ENCODE data around the gene KRTAP21-3.

Gene KRTAP21-3

GRCh38 chr21:30672985-30673650, 45.5 kb downstream of the KRTAP21-3 start:
- Histone ChIP-seq H3K9ac (ENCODE audit: low read length) (no peak overlapping the region), H2AFZ (ENCODE audit: low read depth, low read length) (no peak overlapping the region), H3K27me3 (ENCODE audit: low read depth, low read length) (no peaks in the 10 kb centered on the region), H3K36me3 (replicated peaks; ENCODE audit: low read depth, low read length) (no peaks in the 10 kb centered on the region), H3K27ac (ENCODE audit: low read length) (no peak overlapping the region), H4K20me1 (ENCODE audit: insufficient read depth, low read length) (no peaks in the 10 kb centered on the region), H3K4me2 (ENCODE audit: low read length) (no peak overlapping the region), H3K79me2 (ENCODE audit: low read length) (no peaks in the 10 kb centered on the region), H3K9me3 (ENCODE audit: insufficient read depth, low read length) (no peaks in the 10 kb centered on the region), H3K4me1 (ENCODE audit: low read length) (no peaks in the 10 kb centered on the region), H3K4me3 (ENCODE audit: low read length) (no peak overlapping the region)
- TF ChIP-seq EZH2phosphoT487 (IDR thresholded peaks at IDR 0.05; ENCODE audit: low read depth): no peak
- TF ChIP-seq, protein P1, sequence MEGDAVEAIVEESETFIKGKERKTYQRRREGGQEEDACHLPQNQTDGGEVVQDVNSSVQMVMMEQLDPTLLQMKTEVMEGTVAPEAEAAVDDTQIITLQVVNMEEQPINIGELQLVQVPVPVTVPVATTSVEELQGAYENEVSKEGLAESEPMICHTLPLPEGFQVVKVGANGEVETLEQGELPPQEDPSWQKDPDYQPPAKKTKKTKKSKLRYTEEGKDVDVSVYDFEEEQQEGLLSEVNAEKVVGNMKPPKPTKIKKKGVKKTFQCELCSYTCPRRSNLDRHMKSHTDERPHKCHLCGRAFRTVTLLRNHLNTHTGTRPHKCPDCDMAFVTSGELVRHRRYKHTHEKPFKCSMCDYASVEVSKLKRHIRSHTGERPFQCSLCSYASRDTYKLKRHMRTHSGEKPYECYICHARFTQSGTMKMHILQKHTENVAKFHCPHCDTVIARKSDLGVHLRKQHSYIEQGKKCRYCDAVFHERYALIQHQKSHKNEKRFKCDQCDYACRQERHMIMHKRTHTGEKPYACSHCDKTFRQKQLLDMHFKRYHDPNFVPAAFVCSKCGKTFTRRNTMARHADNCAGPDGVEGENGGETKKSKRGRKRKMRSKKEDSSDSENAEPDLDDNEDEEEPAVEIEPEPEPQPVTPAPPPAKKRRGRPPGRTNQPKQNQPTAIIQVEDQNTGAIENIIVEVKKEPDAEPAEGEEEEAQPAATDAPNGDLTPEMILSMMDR (IDR thresholded peaks at IDR 0.05; ENCODE audit: low read depth, low read length): no peak

- no peaks in the 10 kb centered on the region for H3K36me3 ChIP-seq (replicated peaks; ENCODE audit: low read depth, low read length)
- H2AFZ ChIP-seq (ENCODE audit: low read depth, low read length): no peak overlapping the region
- no peak overlapping the region for H3K27ac ChIP-seq (ENCODE audit: low read length)
- no peak overlapping the region for H3K9ac ChIP-seq (ENCODE audit: low read length)
- no peaks in the 10 kb centered on the region for H3K4me1 ChIP-seq (ENCODE audit: low read length)
- TF ChIP-seq EZH2phosphoT487 (IDR thresholded peaks at IDR 0.05; ENCODE audit: low read depth): no peak
- TF ChIP-seq, protein P1 (IDR thresholded peaks at IDR 0.05; ENCODE audit: low read depth, low read length): no peak
- no peaks in the 10 kb centered on the region for H3K79me2 ChIP-seq (ENCODE audit: low read length)
- no peaks in the 10 kb centered on the region for H3K27me3 ChIP-seq (ENCODE audit: low read depth, low read length)
- H3K4me3 ChIP-seq (ENCODE audit: low read length): no peak overlapping the region
- no peaks in the 10 kb centered on the region for H3K9me3 ChIP-seq (ENCODE audit: insufficient read depth, low read length)
- no peaks in the 10 kb centered on the region for H4K20me1 ChIP-seq (ENCODE audit: insufficient read depth, low read length)
- H3K4me2 ChIP-seq (ENCODE audit: low read length): no peak overlapping the region
These were observed 49.8 kb downstream of the KRTAP21-3 start for GRCh38 chr21:30668776-30669175.

Measured in OCI-LY3 (cell line).